Colonic mucosa (tissue), 2 donors: ENCODE results near the gene FAM81B. TPM values are rescaled to one million over a fixed set of nuclear protein-coding genes. Genes with fewer than 3 reads are reported as not detected.

Experiments
- total RNA-seq, 2 donors: library from RNA; stranded (reverse); fragmentation: NEBNext Ultra II Directional in 1 of 2; extraction: Animal tissue kit (Norgen Biotek cat#: 25700) in 1 of 2; gene quantifications; one replicate each; pipeline ENCODE4 v1.2.1, GENCODE V29; 2021
- donor health status: DM: no; HTN: no; CAD: no.
- donor health status: DM: no; HTN: no; CAD: no.

The FAM81B gene
- total RNA-seq, 2 donors from 2014 or later: not detected

Other genes starting within 250 kb of the FAM81B start
- gene MCTP1, start 106.3 kb upstream of the FAM81B start, total RNA-seq: 10 to 100 TPM in 1 of 2 donors, 1 to 10 TPM in 1; 2.8 to 10.3 TPM
- gene SKIC3, start 163.6 kb downstream of the FAM81B start, total RNA-seq: 10 to 100 TPM; 51.3 to 65.8 TPM
- gene ARSK, start 163.7 kb downstream of the FAM81B start, total RNA-seq: 1 to 10 TPM; 3.7 to 4.3 TPM
- under 1 TPM; 0.27 to 0.52 TPM for gene GPR150, start 228.7 kb downstream of the FAM81B start, total RNA-seq